ENCODE results near the gene CEP41.
A peak's percentile ranks its signal among the peaks of the same experiment; 100 is the strongest.

DNA sequence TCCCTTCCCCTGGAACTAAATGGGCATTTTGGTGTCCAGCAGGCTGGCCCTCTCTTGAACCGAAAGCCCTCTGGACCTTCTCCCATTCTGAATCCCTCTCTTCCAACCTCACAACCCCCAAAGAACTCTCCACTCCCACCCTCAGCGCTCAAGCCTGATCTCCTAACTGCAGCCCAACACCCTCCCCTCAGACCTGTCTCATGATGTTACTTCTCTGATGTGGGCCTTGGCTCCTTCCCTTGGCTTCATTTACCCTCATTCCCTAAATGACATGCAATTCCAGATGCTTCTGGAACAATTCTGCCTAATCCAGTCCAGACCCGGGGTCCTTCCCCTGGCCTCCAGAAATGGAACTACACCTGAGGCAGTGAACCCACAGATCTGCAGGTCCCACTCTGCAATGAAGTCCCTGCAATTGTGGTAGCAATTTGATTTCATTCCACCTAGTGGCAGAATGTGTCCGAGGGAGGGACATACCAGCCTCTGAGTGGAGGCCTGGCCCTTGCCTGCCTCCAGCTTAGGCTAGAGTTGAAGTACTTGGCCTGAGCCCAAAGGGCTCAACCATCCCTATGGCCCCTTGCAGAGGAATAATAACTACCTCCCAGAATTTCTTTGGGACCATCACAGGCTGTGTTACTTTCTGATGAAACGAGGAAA lies 4.1 kb upstream of the CEP41 start:
- TF ChIP-seq, protein P1, sequence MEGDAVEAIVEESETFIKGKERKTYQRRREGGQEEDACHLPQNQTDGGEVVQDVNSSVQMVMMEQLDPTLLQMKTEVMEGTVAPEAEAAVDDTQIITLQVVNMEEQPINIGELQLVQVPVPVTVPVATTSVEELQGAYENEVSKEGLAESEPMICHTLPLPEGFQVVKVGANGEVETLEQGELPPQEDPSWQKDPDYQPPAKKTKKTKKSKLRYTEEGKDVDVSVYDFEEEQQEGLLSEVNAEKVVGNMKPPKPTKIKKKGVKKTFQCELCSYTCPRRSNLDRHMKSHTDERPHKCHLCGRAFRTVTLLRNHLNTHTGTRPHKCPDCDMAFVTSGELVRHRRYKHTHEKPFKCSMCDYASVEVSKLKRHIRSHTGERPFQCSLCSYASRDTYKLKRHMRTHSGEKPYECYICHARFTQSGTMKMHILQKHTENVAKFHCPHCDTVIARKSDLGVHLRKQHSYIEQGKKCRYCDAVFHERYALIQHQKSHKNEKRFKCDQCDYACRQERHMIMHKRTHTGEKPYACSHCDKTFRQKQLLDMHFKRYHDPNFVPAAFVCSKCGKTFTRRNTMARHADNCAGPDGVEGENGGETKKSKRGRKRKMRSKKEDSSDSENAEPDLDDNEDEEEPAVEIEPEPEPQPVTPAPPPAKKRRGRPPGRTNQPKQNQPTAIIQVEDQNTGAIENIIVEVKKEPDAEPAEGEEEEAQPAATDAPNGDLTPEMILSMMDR (IDR thresholded peaks at IDR 0.05 in 2 of 3, conservative IDR thresholded peaks at IDR 0.05 in 1 of 3; ENCODE audit: control insufficient read depth in 2 of 3, extremely low read depth in 1 of 3, insufficient read depth in 1 of 3, low read depth in 3 of 3, low read length in 3 of 3) = peak in 1 of 3 experiments; percentile 5; a peak in 1 of 6 replicates
- TF ChIP-seq EP300 (IDR thresholded peaks at IDR 0.05; ENCODE audit: borderline replicate concordance in 1 of 2, control insufficient read depth in 1 of 2, low read depth in 2 of 2, low read length in 2 of 2) (no peak), FOXM1 (IDR thresholded peaks at IDR 0.05; ENCODE audit: low read depth, low read length) (no peak), FOS (IDR thresholded peaks at IDR 0.05; ENCODE audit: borderline replicate concordance, extremely low read depth, insufficient read length) (no peak), STAT3 (IDR thresholded peaks at IDR 0.05; ENCODE audit: low read depth, low read length) (no peak), SPI1 (IDR thresholded peaks at IDR 0.05; ENCODE audit: borderline replicate concordance, insufficient read depth, low read depth, low read length) (no peak), ZNF274 (IDR thresholded peaks at IDR 0.05; ENCODE audit: insufficient read depth, insufficient read length) (no peak), POLR2AphosphoS5 (IDR thresholded peaks at IDR 0.05; ENCODE audit: low read length) (no peak), SRF (IDR thresholded peaks at IDR 0.05; ENCODE audit: low read depth in 2 of 2, low read length in 2 of 2) (no peak), SP1 (IDR thresholded peaks at IDR 0.05; ENCODE audit: low read depth, low read length) (no peak), ASH2L (IDR thresholded peaks at IDR 0.05; ENCODE audit: borderline replicate concordance, low read depth) (no peak)
- TF ChIP-seq, protein P2, sequence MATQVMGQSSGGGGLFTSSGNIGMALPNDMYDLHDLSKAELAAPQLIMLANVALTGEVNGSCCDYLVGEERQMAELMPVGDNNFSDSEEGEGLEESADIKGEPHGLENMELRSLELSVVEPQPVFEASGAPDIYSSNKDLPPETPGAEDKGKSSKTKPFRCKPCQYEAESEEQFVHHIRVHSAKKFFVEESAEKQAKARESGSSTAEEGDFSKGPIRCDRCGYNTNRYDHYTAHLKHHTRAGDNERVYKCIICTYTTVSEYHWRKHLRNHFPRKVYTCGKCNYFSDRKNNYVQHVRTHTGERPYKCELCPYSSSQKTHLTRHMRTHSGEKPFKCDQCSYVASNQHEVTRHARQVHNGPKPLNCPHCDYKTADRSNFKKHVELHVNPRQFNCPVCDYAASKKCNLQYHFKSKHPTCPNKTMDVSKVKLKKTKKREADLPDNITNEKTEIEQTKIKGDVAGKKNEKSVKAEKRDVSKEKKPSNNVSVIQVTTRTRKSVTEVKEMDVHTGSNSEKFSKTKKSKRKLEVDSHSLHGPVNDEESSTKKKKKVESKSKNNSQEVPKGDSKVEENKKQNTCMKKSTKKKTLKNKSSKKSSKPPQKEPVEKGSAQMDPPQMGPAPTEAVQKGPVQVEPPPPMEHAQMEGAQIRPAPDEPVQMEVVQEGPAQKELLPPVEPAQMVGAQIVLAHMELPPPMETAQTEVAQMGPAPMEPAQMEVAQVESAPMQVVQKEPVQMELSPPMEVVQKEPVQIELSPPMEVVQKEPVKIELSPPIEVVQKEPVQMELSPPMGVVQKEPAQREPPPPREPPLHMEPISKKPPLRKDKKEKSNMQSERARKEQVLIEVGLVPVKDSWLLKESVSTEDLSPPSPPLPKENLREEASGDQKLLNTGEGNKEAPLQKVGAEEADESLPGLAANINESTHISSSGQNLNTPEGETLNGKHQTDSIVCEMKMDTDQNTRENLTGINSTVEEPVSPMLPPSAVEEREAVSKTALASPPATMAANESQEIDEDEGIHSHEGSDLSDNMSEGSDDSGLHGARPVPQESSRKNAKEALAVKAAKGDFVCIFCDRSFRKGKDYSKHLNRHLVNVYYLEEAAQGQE (IDR thresholded peaks at IDR 0.05; ENCODE audit: low read depth, low read length) = no peak
- TF ChIP-seq, protein P3, sequence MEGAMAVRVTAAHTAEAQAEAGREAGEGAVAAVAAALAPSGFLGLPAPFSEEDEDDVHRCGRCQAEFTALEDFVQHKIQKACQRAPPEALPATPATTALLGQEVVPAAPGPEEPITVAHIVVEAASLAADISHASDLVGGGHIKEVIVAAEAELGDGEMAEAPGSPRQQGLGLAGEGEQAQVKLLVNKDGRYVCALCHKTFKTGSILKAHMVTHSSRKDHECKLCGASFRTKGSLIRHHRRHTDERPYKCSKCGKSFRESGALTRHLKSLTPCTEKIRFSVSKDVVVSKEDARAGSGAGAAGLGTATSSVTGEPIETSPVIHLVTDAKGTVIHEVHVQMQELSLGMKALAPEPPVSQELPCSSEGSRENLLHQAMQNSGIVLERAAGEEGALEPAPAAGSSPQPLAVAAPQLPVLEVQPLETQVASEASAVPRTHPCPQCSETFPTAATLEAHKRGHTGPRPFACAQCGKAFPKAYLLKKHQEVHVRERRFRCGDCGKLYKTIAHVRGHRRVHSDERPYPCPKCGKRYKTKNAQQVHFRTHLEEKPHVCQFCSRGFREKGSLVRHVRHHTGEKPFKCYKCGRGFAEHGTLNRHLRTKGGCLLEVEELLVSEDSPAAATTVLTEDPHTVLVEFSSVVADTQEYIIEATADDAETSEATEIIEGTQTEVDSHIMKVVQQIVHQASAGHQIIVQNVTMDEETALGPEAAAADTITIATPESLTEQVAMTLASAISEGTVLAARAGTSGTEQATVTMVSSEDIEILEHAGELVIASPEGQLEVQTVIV (IDR thresholded peaks at IDR 0.05; ENCODE audit: borderline replicate concordance, partially characterized antibody) = no peak
- TF ChIP-seq, protein P4, sequence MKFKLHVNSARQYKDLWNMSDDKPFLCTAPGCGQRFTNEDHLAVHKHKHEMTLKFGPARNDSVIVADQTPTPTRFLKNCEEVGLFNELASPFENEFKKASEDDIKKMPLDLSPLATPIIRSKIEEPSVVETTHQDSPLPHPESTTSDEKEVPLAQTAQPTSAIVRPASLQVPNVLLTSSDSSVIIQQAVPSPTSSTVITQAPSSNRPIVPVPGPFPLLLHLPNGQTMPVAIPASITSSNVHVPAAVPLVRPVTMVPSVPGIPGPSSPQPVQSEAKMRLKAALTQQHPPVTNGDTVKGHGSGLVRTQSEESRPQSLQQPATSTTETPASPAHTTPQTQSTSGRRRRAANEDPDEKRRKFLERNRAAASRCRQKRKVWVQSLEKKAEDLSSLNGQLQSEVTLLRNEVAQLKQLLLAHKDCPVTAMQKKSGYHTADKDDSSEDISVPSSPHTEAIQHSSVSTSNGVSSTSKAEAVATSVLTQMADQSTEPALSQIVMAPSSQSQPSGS (IDR thresholded peaks at IDR 0.05; ENCODE audit: low read length) = no peak

All from GM12878 (cell line).